Medulla oblongata (tissue), 1 donor: ENCODE results near the gene MID2.
"Not testable (repeated sequence)": the region's sequence is repeated elsewhere in the genome, so short reads cannot be mapped to it uniquely, and the experiment has no call there.

Source experiments
- DNase-seq: peaks from one replicate; pipeline ENCODE4 v3.0.0-alpha.2; 2015; ENCODE audit errors: extremely low spot score

The MID2 gene, protein sequence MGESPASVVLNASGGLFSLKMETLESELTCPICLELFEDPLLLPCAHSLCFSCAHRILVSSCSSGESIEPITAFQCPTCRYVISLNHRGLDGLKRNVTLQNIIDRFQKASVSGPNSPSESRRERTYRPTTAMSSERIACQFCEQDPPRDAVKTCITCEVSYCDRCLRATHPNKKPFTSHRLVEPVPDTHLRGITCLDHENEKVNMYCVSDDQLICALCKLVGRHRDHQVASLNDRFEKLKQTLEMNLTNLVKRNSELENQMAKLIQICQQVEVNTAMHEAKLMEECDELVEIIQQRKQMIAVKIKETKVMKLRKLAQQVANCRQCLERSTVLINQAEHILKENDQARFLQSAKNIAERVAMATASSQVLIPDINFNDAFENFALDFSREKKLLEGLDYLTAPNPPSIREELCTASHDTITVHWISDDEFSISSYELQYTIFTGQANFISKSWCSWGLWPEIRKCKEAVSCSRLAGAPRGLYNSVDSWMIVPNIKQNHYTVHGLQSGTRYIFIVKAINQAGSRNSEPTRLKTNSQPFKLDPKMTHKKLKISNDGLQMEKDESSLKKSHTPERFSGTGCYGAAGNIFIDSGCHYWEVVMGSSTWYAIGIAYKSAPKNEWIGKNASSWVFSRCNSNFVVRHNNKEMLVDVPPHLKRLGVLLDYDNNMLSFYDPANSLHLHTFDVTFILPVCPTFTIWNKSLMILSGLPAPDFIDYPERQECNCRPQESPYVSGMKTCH

DNA sequence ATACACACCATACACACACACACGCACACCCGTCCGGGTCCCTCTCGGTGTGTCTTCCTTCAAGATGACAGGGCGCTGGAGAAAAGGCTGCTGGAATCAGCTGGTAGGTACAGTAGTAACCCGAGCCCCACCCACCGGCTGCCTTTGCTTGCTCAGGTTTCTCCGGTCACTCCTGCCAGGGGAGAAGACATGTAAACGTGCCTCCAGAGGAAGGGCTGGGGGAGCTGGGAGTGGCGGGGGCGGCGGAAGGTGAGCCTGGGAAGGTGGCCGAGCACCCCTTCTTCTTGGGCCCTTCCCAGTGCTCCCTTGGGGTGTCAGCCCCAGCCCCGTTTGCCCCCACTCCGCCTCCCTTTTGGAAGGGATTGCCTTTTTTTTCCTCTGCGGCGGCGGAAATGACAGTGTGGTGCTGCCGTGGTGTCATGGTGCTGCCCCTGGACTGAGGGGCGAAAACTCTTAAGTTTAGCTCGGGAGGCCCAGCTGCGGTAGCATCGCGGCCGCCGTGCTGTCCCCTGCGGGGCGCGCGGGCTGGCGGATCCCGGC is at the start of gene MID2:
Gene MID2 (plus strand): TSS at position 169 of the 540 bp plus-strand sequence. CDS start 561 bp downstream, outside the sequence.
- DNase-seq = peak; percentile 5

DNA sequence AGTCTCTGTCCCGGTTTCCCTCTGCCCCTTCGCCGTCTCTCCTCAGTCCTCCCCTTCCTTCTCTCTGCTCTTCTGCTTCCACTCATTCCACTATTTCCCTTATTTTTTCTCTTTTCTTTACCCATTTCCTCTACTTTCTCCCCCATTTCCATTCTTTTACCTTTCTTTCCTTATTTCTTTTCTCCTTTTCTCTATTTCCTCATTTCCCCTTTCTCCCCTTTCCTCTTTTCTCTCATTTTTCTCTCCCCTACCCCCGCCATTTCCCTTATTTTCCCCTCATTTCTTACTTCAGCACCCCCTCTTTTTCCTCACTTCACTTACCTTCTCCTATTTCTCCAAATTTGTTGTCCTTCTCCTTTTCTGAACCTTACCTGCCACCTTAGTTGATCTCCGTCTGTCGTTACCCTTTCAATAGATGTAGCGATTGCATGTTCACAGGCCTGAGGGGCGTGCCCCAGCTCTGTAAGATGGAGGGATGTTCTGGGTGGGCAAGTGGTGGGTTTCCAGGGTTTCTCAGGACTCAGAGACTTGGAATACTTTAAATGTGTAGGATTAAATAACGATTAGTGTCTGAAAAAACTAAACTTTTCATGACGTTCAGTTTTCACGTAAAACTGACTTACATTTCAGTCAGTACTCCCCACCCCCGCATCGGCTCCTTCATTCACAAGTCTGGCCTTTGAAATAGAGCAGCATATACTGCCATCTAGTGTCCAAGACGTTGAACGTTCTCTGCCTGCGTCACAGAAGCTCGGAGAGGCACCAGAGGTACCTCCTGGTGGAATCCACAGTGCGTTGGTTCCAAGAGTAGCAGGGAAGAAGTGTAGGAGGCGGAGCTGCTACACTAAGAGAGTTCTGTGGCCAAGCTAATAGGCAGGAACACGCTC is 48.8 kb upstream of the MID2 start:
- DNase-seq = peak; percentile 89

DNA sequence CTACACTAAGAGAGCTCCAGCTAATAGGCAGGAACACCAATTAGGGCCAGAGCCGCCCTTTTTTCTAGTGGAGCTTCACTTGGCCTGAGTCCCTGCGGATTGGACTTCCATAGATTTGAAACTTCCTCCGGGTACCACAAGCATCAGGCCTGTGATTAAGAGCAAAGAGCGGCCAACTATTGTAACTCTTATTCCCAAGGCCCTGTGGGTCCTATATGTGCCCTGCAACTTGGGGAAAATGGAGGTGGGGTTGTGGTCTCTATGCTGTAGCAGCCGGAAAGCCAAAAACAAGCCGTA is 48.2 kb upstream of the MID2 start, which contains the start of gene NCBP2L:
Gene NCBP2L (plus strand): TSS at position 198 of the 297 bp plus-strand sequence. CDS start 16,488 bp downstream, outside the sequence.
- no peak for DNase-seq

DNA sequence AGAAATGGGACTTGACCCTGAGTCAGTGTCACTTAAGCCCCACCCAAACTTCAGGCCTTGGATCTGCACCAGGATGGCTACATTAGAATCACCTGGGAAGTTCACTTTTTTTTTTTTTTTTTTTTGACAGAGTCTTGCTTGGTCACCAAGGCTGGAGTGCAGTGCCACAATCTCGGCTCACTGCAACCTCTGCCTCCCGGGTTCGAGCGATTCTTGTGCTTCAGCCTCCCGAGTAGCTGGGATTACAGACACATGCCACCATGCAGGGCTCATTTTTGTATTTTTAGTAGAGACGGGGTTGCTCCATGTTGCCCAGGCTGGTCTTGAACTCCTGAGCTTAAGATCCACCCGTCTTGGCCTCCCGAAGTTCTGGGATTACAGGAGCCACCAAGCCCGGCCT is 45.1 kb upstream of the MID2 start:
- no peak for DNase-seq

DNA sequence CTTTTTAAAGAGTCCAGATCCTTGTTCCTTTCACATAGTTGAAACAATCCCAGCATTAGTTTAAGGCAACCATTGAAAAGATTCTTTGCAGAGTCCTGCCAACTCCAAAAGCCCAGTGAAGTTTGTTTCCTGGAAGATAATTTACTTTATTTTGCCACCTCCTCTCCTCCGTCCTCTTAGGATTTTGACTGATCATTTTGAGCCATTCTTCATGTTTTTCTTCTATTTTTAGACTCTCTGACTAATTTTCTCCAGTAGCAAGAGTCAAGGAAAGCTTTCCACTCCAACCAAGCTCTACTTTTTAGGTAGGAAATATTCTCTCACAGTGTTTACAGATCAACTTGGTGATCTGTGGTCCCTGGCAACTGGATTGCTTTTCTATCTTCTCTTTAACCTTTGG is 37.8 kb upstream of the MID2 start:
- DNase-seq = peak; percentile 4

DNA sequence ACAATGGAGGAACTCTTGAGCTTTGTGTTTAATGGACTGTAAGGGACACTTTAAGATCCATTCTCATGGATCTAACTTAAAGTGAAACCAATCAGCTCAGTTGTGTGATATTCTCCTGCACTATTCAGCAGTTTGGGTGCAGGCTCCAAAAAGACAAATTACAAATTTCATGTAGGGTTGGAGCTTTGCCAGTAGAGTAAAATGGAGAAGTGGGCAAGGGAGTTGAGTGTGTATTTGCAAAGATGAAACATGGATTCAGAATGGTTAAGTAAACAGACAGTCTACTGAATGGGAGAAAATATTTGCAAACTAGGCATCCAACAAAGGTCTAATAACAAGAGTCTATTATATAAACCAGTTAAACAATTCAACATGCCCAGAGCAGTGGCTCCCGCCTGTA is 21.2 kb upstream of the MID2 start:
- DNase-seq = no peak

DNA sequence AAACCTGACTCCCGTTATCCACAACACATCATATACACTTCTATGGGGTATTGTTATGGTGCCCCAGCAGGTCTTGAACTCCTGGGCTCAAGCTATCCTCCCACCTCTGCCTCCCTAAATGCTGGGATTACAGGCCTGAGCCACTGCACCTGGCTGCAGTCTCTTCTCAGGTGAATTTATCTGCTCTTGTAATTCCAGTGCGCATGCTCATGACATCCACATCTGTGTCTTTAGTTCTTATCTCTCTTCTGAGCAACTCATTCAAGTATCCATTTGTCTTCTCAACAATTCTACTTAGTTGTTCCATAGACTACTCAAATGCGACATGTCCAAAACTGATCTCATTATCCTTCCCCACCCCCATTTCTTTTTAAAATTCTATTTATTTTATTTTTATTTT is 20.5 kb upstream of the MID2 start:
- DNase-seq = no peak

DNA sequence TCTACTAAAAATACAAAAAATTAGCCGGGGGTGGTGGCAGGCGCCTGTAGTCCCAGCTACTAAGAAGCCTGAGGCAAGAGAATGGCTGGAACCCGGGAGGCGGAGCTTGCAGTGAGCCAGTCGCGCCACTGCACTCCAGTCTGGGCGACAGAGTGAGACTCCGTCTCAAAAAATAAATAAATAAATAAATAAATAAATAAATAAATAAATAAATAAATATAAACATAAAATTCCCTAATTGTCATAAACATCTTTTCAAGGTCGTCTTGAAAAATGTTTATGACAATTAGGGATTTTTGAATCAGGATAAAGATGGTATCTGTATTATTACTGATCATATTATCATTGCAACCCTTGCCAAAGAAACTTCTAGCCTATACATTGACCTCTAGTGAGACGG is 15.6 kb upstream of the MID2 start:
- DNase-seq = not testable (repeated sequence)

DNA sequence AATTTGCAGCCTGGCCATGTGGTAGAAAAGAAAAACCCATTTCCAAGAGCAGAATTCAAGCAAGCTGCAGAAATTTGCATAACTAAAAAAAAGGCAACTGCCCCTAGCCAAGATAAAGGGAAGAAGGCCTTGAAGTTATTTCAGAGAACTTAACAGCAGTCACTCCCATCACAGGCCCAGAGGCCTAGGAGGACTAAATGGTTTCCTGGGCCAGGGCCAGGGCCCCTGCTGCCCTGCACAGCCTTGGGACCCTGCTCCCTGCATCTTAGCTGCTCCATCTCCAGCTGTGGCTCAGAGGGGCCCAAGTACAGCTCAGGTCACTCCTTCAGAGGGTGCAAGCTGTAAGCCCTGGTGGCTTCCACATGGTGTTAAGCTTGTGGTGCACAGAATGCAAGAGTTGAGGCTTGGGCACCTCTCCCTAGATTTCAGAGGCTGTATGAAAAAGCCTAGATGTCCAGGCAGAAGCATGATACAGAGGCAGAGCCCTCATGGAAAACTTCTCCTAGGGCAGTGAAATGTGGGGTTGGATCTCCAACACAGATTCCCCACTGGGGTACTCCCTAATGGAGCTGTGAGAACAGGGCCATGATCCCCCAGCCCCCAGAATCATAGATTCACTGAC is 6.7 kb upstream of the MID2 start:
- DNase-seq = no peak

DNA sequence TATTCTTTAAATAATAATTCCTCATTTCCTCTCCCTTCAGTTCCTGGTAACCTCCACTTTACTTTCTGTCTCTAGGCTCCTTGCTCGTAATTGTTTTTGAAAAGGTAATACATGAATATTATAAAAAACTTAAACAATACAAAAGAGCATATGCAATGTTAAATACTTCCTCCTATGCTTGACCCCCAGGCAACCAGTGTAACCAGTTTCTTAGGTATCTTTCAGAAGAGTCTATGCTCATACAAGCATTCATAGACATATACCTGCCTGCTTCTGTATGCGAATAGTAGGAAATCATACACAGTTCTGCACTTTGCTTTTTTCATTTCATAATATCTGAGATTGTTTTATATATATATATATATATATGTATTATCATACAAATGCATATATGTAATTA is 2.6 kb upstream of the MID2 start:
- no peak for DNase-seq

DNA sequence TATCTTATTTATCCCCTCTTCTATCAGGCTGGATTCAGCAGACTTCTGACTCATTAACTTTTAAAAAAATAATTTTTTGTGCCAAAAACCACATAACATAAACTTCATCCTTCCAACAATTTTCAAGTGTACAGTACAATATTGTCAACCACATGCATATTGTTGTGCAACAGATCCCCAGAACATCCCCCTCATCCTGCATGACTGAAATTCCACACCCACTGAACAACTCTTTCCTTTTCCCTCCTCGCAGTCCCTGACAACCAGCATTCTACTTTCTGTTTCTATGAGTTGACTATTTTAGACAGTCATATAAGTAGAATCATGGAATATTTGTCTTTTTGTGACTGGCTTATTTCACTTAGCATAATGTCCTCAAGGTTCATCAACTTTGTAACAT is 2.2 kb upstream of the MID2 start:
- DNase-seq = no peak

DNA sequence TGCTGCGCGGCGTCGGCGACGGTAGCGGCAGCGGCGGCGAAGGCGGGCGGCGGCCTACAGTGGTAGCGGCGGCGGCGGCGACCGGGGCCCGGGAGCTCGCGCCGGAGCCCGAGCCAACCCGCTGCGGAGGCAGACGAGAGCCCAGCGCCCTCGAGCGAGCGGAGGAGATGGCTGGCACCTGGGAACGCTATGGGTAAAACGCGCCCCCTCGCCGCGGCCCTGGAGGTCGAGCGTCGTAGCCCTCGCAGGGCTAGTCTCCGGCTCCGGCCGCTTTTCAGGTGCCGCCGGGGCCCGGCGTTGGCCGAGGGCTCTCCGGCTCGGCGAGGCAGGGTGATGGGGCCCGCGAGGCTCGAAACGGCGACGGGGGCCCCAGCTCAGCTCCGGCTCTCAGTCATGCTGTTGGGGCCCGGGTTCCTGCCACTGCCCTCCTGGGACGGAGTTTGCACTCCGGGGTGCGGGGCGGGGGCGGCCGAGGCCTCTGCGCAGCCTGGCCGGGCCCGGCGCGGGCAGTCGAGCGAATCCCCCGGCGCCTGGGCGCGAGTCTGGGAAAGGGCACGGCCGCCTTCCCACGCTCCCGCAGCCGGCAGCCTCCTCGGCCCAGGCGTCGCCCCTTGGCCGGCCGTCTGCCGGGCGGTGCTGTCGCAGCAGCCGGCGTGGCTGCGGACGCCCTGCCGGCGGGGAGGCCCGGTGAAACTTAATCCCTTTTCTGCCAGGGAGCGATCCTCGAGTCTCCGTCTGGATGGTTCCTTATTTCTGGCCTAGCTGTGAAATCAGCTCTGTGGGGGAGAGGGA is 768 bp downstream of the MID2 start:
- peak; percentile 22 for DNase-seq

DNA sequence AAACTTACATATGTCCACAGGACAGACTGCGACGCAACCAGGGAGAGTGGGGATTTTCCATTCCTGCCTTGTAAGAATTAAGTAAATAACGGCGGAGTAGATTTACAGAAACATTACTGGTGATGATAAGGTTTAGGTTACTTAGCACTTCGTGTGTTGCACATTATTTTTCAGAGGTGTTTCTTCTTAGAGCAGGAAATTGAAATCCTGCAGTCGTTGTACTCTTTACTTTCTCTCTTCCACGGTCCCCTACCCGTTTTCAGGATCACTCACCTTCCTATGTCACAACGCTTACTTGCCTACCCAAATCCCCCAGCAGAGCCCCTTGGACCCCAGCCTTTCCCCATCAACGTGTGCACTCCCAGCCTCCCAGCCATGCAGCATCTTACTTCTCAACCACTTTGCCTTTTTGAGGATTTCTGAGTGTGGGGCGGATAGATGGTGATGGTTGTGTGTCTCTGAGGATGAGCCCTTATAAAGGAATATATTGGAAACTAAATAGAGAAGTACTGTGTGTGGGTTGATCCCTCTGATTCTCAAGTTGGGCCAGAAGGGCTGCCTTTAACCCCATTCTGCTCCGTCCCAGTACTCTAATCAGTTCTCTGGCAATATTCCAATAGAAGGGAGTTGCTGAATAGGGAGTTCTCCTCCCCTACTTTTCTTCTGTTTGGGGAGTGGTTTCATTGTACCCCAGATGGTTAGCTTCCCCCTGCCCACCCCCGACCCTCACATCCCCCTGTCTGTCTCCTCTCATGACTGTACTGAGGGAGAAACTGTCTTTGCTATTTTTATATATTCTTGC is 1.6 kb downstream of the MID2 start:
- peak; percentile 8 for DNase-seq

DNA sequence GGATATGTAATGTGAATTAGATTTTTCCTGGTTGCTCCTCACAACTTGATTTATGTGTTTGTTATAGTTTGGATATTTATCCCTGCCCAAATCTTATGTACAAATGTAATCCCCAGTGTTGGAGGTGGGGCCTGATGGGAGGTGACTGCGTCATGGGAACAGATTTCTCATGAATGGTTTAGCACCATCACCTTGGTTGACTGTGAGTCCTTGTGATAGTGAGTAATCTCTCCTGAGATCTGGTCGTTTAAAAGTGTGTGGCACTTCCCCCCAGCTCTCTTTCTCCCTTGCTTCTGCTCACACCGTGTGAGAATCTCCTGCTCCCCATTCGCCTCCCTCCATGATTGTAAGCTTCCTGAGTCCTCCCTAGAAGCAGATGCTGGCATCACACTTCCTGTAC is 2.2 kb downstream of the MID2 start:
- no peak for DNase-seq

DNA sequence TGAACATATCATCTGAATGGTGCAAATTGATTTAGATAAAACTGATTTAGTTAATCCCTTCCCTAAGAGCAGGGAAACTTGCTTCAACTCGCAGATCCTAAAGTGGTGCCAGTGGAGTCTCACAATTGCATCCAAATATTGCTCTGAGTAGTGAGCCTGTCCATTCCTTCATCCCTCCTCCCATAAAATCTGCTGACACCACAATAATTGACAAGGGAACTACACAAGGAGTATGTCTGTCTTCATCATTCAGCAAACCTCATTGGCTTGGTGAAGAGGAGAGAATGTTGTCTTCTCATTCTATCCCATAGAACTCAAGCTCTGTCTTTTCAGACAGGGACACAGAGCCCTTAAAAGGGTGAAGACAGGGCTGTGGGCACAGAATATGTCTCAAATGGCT is 4.2 kb downstream of the MID2 start:
- no peak for DNase-seq

DNA sequence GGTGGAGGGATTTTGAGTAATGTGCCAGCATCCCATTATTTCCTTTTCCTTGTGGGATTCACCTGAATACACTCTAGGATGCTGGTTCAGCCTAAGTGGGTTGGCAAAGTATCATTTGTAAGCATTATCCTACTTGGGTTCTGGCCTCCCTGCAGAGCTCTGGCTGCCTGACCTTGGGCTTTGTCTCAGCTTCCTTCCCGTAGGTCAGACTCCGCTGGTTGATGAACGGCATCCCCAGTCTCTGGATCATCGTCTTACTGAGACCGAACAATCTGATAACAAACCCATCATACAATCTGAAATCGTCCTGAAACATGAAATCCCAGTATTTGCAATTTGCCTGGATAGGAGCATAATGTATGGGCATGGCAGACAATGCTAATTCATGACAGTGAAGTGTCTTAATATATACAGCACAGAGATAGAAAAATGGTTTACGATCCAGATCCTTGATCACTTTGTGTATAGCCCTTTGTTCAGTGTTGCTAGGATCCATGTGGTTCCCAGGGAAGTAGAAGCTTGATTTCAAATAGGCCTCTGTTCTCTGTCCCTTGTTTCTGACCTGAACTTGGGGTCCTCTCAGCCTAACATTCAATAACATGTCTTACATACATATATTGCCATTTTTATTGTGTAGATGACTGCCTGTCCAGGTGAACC is 5.5 kb downstream of the MID2 start:
- DNase-seq = peak; percentile 6

DNA sequence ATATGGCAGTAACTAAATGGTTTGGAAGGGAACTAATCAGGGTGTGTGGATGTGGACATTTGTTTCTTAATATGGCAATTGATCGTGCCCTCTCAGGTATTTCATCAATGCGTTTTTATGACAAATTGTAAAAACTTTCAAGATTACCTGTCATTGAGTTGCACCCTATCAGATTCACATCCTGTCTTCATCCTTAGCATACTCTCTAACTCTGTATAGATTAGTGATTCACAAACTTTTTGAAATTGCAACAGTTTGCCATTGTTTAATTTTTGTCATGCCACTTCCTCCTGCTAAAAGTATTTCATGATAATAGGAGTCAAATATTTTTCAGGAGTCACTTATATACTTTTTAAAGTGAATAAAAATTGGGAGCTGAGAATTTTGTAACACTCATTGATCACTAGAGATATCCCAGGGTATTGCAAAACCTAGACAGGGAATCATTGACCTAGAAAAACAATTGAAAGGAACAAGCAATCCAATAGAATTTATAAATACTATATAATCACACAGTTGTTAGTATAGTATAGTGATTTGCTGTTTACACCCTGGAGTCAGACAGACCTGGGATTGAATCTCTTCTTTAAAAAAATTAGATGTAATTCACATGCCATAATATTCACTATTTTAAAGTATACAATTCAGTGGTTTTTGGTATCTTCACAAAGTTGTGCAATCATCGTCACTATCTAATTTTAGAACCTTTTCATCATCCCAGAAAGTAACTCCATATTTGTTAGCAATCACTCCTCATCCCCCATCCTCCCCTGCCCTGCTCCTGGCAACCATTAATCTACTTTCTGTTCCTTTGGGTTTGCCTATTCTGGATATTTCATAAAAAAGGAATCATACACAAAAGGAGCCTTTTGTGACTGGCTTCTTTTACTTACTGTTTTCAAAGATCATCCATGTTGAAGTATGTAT is 8.9 kb downstream of the MID2 start:
- DNase-seq = no peak

DNA sequence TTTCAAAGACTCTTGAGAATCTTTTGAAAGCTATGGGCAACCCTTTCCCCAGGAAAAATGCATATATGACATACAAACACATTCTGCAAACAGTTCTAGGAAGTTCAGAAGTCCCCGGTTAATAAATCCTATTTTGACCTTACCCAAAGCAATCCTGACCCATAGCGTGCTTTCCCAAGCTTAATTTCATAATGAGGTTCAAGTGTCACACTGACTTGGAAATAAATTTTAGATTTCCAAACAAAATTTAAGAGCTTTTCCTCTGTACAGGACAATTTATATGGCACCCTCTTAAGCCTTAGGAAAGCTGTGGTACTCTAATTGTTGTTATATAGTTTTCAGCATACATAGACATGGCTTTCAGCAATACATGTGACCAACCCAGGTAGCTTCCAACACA is 11.3 kb downstream of the MID2 start:
- no peak for DNase-seq
